Lower lobe of right lung (tissue), 2 donors: ENCODE results near the gene LRP2. TPM values are rescaled to one million over a fixed set of nuclear protein-coding genes. Genes with fewer than 3 reads are reported as not detected.

Experiments used
- ATAC-seq, 2 donors: fragments of 200-7000 bp; cut with Tn5 transposase; one replicate each; pipeline ENCODE4 v1.9.1; 2020 to 2022; ENCODE audit warnings: mild to moderate bottlenecking in 2 of 2, moderate library complexity in 2 of 2
- DNase-seq: peaks from one replicate; pipeline ENCODE4 v3.0.0-alpha.2; 2020
- H3K27ac ChIP-seq: fragments of 200-600 bp; one replicate; pipeline ENCODE4 v1.8.0; 2022
- H3K27me3 ChIP-seq: fragments of 200-600 bp; one replicate; pipeline ENCODE4 v1.8.0; 2022; ENCODE audit warnings: low read depth
- H3K36me3 ChIP-seq: fragments of 200-600 bp; one replicate; pipeline ENCODE4 v1.8.0; 2022; ENCODE audit warnings: mild to moderate bottlenecking
- H3K4me1 ChIP-seq: fragments of 200-600 bp; one replicate; pipeline ENCODE4 v1.8.0; 2022
- H3K4me3 ChIP-seq: fragments of 200-600 bp; one replicate; pipeline ENCODE4 v1.8.0; 2022; ENCODE audit warnings: mild to moderate bottlenecking
- H3K9me3 ChIP-seq: fragments of 200-600 bp; one replicate; pipeline ENCODE4 v1.8.0; 2022
- CTCF ChIP-seq: fragments of 200-600 bp; IDR thresholded peaks from one replicate; pipeline ENCODE4 v1.8.0; 2022; ENCODE audit warnings: antibody characterized with exemption, mild to moderate bottlenecking
- intact Hi-C: fragments of 100-400 bp; cut with DNase I; formaldehyde crosslinking; loops from one replicate; pipeline ENCODE4 v1.11.0; 2022
- total RNA-seq: library from RNA; stranded (reverse); fragmentation: NEBNext Ultra II Directional; extraction: Animal tissue kit (Norgen Biotek cat#: 25700); gene quantifications from one replicate; pipeline ENCODE4 v1.2.1, GENCODE V29; 2021
- donor health status: DM: no; HTN: yes; CAD: no; lungs with severe emphysema.

Gene LRP2
- total RNA-seq, 1 donor from 2014 or later: 47.8 TPM

GRCh38 chr2:169106134-169106533, 256.2 kb downstream of the LRP2 start:
- Histone ChIP-seq H3K4me3 (no peak overlapping the region), H3K27me3 (no peaks in the 10 kb centered on the region), H3K36me3 (no peaks in the 10 kb centered on the region), H3K9me3 (no peaks in the 10 kb centered on the region), H3K4me1 (peaks cover 25% of the 10 kb centered on the region), H3K27ac (no peak overlapping the region)
- DNase-seq (no peak), ATAC-seq (no peak)
- TF ChIP-seq CTCF: no peak
- intact Hi-C loops: no loop called here

GRCh38 chr2:169105476-169105875, 256.9 kb downstream of the LRP2 start:
- Histone ChIP-seq H3K36me3 (no peaks in the 10 kb centered on the region), H3K27me3 (no peaks in the 10 kb centered on the region), H3K27ac (no peak overlapping the region), H3K9me3 (no peaks in the 10 kb centered on the region), H3K4me1 (peaks cover 25% of the 10 kb centered on the region), H3K4me3 (no peak overlapping the region)
- ATAC-seq: no peak
- TF ChIP-seq CTCF: no peak
- intact Hi-C loops: no loop called here
- no peak for DNase-seq

GRCh38 chr2:169104848-169105247, 257.5 kb downstream of the LRP2 start:
- peaks cover 23% of the 10 kb centered on the region for H3K4me1 ChIP-seq
- no peak for ATAC-seq
- no peaks in the 10 kb centered on the region for H3K36me3 ChIP-seq
- intact Hi-C loops: no loop called here
- TF ChIP-seq CTCF: no peak
- H3K9me3 ChIP-seq: no peaks in the 10 kb centered on the region
- no peak overlapping the region for H3K4me3 ChIP-seq
- DNase-seq: no peak
- H3K27me3 ChIP-seq: no peaks in the 10 kb centered on the region
- H3K27ac ChIP-seq: no peak overlapping the region

- Histone ChIP-seq H3K27ac (no peak overlapping the region), H3K36me3 (no peaks in the 10 kb centered on the region), H3K9me3 (no peaks in the 10 kb centered on the region), H3K4me1 (peaks cover 15% of the 10 kb centered on the region), H3K27me3 (no peaks in the 10 kb centered on the region), H3K4me3 (no peak overlapping the region)
- intact Hi-C loops: no loop called here
- TF ChIP-seq CTCF: no peak
- ATAC-seq (peak; percentile 43 to 48), DNase-seq (no peak)
Observed at GRCh38 chr2:169095621-169096105, 266.7 kb downstream of the LRP2 start.

GRCh38 chr2:169094676-169095075, 267.7 kb downstream of the LRP2 start:
- no peak for TF ChIP-seq CTCF
- no peak overlapping the region for H3K27ac ChIP-seq
- no peak for ATAC-seq
- no peaks in the 10 kb centered on the region for H3K36me3 ChIP-seq
- no peaks in the 10 kb centered on the region for H3K27me3 ChIP-seq
- intact Hi-C loops: no loop called here
- no peak overlapping the region for H3K4me3 ChIP-seq
- H3K4me1 ChIP-seq: peaks cover 25% of the 10 kb centered on the region
- no peak for DNase-seq
- no peaks in the 10 kb centered on the region for H3K9me3 ChIP-seq

- no peaks in the 10 kb centered on the region for H3K27me3 ChIP-seq
- DNase-seq (no peak), ATAC-seq (no peak)
- no peak overlapping the region for H3K27ac ChIP-seq
- no peak for TF ChIP-seq CTCF
- no peaks in the 10 kb centered on the region for H3K36me3 ChIP-seq
- peaks cover 26% of the 10 kb centered on the region for H3K4me1 ChIP-seq
- intact Hi-C loops: no loop called here
- H3K4me3 ChIP-seq: no peak overlapping the region
- no peaks in the 10 kb centered on the region for H3K9me3 ChIP-seq
Observed at GRCh38 chr2:169093535-169093934, 268.8 kb downstream of the LRP2 start.
